Measurements from ENCODE around the gene MTMR8.

MTMR8 gene

DNA sequence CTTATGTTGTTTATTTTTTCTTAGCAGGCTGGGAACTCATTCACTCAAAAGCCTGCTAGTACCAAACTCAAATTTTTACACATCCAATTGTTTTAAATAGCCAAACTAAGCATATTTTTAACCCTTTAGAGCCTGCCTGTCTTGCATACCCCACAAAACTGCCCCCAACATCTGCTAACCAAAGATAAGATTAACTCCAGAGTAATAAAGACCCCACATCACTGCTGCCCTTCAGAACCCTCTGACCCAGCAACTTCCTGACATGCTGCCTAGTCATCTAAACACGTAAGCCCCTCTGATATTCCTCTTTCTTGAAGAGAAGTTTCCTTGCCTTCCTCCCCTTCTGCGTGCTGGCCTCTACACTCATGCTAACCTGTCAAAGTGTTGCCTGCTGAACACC lies 104.1 kb downstream of the MTMR8 start:
- DNase-seq, result no peak

DNA sequence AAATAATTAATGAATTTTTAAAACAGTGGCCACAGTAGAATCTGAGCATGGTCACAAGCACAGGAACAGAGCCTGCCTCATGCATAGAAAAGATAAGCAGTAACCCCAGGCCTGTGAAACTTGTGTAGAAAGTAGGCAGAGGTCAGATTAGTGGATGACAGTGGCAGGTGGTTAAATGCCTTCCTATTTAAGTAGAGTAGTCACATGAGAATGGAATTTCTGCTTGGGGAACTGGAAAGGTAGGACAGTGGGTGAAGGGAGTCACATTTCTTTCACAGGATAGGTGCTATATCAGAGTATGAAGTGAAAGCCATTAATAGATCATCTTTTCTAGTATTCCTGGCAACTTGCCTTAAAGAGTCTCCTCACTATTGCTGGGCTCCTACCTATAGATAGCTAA lies 130.0 kb downstream of the MTMR8 start:
- DNase-seq, result no peak

DNA sequence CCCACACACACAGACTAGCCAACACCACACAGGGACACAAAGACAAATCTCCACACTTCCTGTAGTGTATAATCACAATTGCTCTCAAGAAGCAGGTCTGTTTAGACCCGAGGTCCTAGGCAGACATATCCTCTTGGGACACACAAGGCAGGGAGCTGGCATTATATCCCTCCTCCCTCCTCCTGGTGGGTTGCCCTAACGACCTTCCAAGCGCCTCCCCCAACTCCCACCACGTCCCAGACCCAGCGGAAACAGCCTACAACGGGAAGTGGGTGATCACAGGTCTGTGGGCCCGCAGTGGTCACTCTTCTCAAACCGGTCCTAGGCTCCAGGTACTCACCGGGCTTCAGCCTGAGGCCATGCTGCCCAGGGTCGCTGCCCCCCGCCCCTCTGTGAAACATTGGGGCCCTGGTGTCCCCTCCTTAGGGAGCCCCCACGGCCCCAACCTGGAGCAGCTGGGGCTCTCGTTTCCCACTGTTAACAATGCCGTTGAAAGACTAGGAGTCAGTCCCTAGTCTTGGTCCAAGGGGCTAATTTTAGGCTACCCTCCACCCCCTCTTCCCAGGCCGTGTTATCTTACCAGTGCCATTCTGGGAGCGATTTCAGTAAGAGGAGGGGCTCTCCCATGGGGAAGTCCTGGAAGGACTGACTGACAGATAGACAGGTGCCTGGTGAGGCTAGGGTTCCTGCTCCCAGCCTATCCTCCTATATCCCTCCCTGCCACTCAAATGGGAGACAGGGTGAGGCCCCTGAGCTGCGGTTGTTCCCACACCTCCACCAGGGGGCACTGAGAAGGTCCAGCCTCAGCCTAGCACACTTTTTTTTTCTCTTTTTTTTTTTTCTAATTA lies 164.9 kb downstream of the MTMR8 start, which contains the start of gene ASB12:
Gene ASB12, minus strand, starts transcription at position 485 of the 848 bp plus-strand sequence. CDS start 4,957 bp downstream, outside the sequence.
- no peak for DNase-seq

DNA sequence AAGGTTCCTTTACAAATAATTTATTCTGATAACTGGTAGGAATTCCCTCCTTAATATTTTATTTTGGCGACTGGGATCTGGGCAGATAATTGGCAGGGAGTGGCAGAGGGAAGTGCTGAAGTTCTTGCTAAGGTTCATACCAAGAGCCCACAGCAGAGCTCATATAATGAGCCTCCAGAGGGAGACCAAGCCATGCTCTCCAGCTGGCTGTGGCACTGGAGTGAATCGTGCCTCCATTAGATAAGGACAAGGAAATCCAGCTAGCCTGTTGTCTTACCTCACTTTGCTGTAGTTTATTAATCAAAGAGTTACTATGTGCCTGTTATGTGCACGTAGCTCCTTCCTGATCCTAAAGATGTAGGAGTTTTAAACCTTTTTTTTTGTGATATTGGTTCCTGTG lies 166.1 kb downstream of the MTMR8 start:
- DNase-seq, result no peak
